Glutamatergic neuron (in vitro differentiated cells): Measurements from ENCODE around the gene TRIM33. TPM values are rescaled to one million over a fixed set of nuclear protein-coding genes. Genes with fewer than 3 reads are reported as not detected.
"Not testable (repeated sequence)": the region's sequence is repeated elsewhere in the genome, so short reads cannot be mapped to it uniquely, and the experiment has no call there.

Experiments
- DNase-seq: peaks from one replicate; pipeline ENCODE4 v3.0.0; 2022
- H3K27ac Mint-ChIP-seq: one replicate; pipeline ENCODE4 v1.8.0; 2020; ENCODE audit warnings: mild to moderate bottlenecking, mixed read lengths, inconsistent platforms; ENCODE audit not compliant: unreplicated experiment
- H3K27me3 Mint-ChIP-seq: one replicate; pipeline ENCODE4 v1.8.0; 2020; ENCODE audit warnings: mild to moderate bottlenecking, moderate library complexity, mixed read lengths, inconsistent platforms; ENCODE audit not compliant: unreplicated experiment
- H3K36me3 Mint-ChIP-seq: one replicate; pipeline ENCODE4 v1.8.0; 2020; ENCODE audit warnings: mild to moderate bottlenecking, mixed read lengths, inconsistent platforms; ENCODE audit not compliant: unreplicated experiment
- H3K4me1 Mint-ChIP-seq: one replicate; pipeline ENCODE4 v1.8.0; 2020; ENCODE audit warnings: mild to moderate bottlenecking, low read depth, mixed read lengths, inconsistent platforms; ENCODE audit not compliant: unreplicated experiment
- H3K4me3 Mint-ChIP-seq: one replicate; pipeline ENCODE4 v1.8.0; 2020; ENCODE audit warnings: mild to moderate bottlenecking, mixed read lengths, inconsistent platforms; ENCODE audit not compliant: unreplicated experiment
- H3K9me3 Mint-ChIP-seq: one replicate; pipeline ENCODE4 v1.8.0; 2020; ENCODE audit warnings: mild to moderate bottlenecking, moderate library complexity, mixed read lengths, inconsistent platforms; ENCODE audit not compliant: unreplicated experiment
- CTCF ChIP-seq: fragments of 200-600 bp; sonication (generic); IDR thresholded peaks from one replicate; pipeline ENCODE4 v1.5.0; 2021; ENCODE audit not compliant: partially characterized antibody, unreplicated experiment
- total RNA-seq: library from RNA; stranded (reverse); fragmentation: NEBNext Ultra II Directional; extraction: Animal tissue kit (Norgen Biotek cat#: 25700); gene quantifications from one replicate; pipeline ENCODE4 v1.2.1, GENCODE V29; 2021; ENCODE audit not compliant: unreplicated experiment

Gene TRIM33
- total RNA-seq, 1 donor from 2014 or later, result 69.3 TPM

- TF ChIP-seq CTCF, result no peak
- peaks cover 4% of the 10 kb centered on the region for H3K36me3 Mint-ChIP-seq
- peaks cover 2% of the 10 kb centered on the region for H3K9me3 Mint-ChIP-seq
- H3K4me3 Mint-ChIP-seq, result no peak overlapping the region
- DNase-seq, result no peak
- H3K4me1 Mint-ChIP-seq, result no peaks in the 10 kb centered on the region
- no peak overlapping the region for H3K27ac Mint-ChIP-seq
- no peaks in the 10 kb centered on the region for H3K27me3 Mint-ChIP-seq
These were observed 75.8 kb downstream of the TRIM33 start for GRCh38 chr1:114435088-114435715.

DNA sequence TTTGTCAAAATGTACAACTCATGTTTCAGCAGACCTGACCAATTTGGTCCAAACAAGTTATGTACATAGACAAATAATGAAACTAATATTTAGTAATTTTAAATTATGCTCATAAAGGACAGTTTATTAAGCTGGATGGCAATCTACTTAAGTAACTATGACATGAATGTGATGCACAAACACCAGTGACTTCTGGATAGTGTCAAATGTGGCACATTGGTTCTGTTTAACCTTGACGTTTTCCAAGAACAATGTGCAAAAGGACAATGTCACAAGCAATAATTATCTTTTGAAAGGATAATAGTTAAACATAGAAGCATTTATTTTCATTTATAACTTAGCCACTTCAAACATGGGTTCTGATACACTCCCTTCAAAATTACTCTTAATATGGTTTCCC lies 80.0 kb downstream of the TRIM33 start:
- Mint-ChIP-seq H3K27me3 (peaks cover 1% of the 10 kb centered on the region), H3K27ac (no peak overlapping the region), H3K4me3 (no peak overlapping the region), H3K4me1 (no peaks in the 10 kb centered on the region), H3K36me3 (no peaks in the 10 kb centered on the region), H3K9me3 (peaks cover 2% of the 10 kb centered on the region)
- no peak for TF ChIP-seq CTCF
- no peak for DNase-seq

GRCh38 chr1:114428083-114428754 lies 82.8 kb downstream of the TRIM33 start:
- Mint-ChIP-seq H3K36me3 (no peaks in the 10 kb centered on the region), H3K27ac (no peak overlapping the region), H3K9me3 (no peaks in the 10 kb centered on the region), H3K27me3 (peaks cover 1% of the 10 kb centered on the region), H3K4me1 (no peaks in the 10 kb centered on the region), H3K4me3 (no peak overlapping the region)
- peak; percentile 55 for TF ChIP-seq CTCF
- DNase-seq, result no peak

- no peak for DNase-seq
- Mint-ChIP-seq H3K4me1 (no peaks in the 10 kb centered on the region), H3K4me3 (no peak overlapping the region), H3K27ac (no peak overlapping the region), H3K27me3 (peaks cover 1% of the 10 kb centered on the region), H3K9me3 (no peaks in the 10 kb centered on the region), H3K36me3 (no peaks in the 10 kb centered on the region)
- TF ChIP-seq CTCF, result no peak
These were observed 83.4 kb downstream of the TRIM33 start for GRCh38 chr1:114427612-114428011.

DNA sequence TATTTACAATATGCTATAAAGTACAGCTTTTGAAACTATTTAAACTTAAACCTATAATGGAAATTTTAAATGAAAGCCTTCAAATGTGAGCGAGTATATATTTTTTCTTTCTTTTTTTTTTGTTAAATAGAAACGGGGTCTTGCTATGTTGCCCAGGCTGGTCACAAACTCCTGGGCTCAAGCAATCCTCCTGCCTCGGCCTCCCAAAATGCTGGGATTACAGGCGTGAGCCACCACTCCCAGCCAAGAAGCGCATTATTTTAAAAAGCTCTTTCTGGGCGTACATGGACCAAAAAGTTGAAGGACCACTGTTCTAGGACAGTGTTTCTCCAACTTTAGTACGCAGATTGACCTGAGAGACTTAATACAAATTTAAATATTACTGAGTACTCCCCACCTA lies 87.5 kb downstream of the TRIM33 start:
- no peak for DNase-seq
- Mint-ChIP-seq H3K27ac (no peak overlapping the region), H3K4me1 (no peaks in the 10 kb centered on the region), H3K36me3 (peaks cover 14% of the 10 kb centered on the region), H3K4me3 (no peak overlapping the region), H3K27me3 (peaks cover 2% of the 10 kb centered on the region), H3K9me3 (no peaks in the 10 kb centered on the region)
- TF ChIP-seq CTCF, result no peak

- H3K9me3 Mint-ChIP-seq, DNase-seq, H3K27ac Mint-ChIP-seq, H3K27me3 Mint-ChIP-seq, H3K4me3 Mint-ChIP-seq, H3K4me1 Mint-ChIP-seq: not testable (repeated sequence)
- H3K36me3 Mint-ChIP-seq, result peaks cover 14% of the 10 kb centered on the region
These were observed 92.1 kb downstream of the TRIM33 start for GRCh38 chr1:114418948-114419347.
